Common myeloid progenitor, CD34-positive (primary cell): ENCODE results near the gene CEMIP.
"Not testable (repeated sequence)": the region's sequence is repeated elsewhere in the genome, so short reads cannot be mapped to it uniquely, and the experiment has no call there.

Experiments used
- CTCF ChIA-PET: fragments of 350-600 bp; sonication (Branson Sonifier 250); formaldehyde crosslinking; loops from one replicate; lab custom pipeline; 2021; ENCODE audit warnings: antibody characterized with exemption; lab: Charles Lee
- POLR2A ChIA-PET: fragments of 350-600 bp; sonication (Branson Sonifier 250); formaldehyde crosslinking; loops from one replicate; lab custom pipeline; 2021; ENCODE audit warnings: antibody characterized with exemption; lab: Charles Lee
- DNase-seq, 3 donors: peaks; one replicate each; pipeline versions ENCODE4 v3.0.0 to v3.0.0-alpha.2; 2013
- H3K27ac ChIP-seq, 2 experiments: 1 replicate in 1 of 2; 2 replicates in 1 of 2; pipeline ENCODE4 v1.7.0; 2013; ENCODE audit warnings: inconsistent platforms in 2 of 2, low read length in 2 of 2, mild to moderate bottlenecking in 2 of 2, low read depth in 1 of 2, moderate library complexity in 1 of 2; ENCODE audit not compliant: severe bottlenecking in 2 of 2, insufficient read depth in 1 of 2, poor library complexity in 1 of 2
- H3K27me3 ChIP-seq, 5 experiments: replicated peaks in 2 of 5; 1 replicate in 3 of 5; 2 replicates in 2 of 5; pipeline versions ENCODE4 v1.6.1 to v1.7.0; 2013; ENCODE audit warnings: low read length in 4 of 5, mild to moderate bottlenecking in 2 of 5, moderate library complexity in 2 of 5, inconsistent platforms in 1 of 5; ENCODE audit not compliant: insufficient read depth in 5 of 5, control insufficient read depth in 4 of 5
- H3K36me3 ChIP-seq, 4 experiments: 1 replicate in 2 of 4; 2 replicates in 2 of 4; pipeline versions ENCODE4 v1.6.1 to v1.7.0; 2013; ENCODE audit warnings: low read length in 3 of 4, control low read depth in 1 of 4, mild to moderate bottlenecking in 1 of 4; ENCODE audit not compliant: control insufficient read depth in 4 of 4, insufficient read depth in 4 of 4
- H3K4me1 ChIP-seq, 4 experiments: 1 replicate in 3 of 4; 2 replicates in 1 of 4; pipeline versions ENCODE4 v1.6.1 to v1.7.1; 2013; ENCODE audit warnings: low read length in 3 of 4, mild to moderate bottlenecking in 3 of 4, control low read depth in 1 of 4, inconsistent platforms in 1 of 4, moderate library complexity in 1 of 4; ENCODE audit not compliant: control insufficient read depth in 4 of 4, insufficient read depth in 4 of 4; ENCODE audit errors: control extremely low read depth in 1 of 4
- H3K4me3 ChIP-seq, 7 experiments: 1 replicate in 4 of 7; 2 replicates in 3 of 7; pipeline versions ENCODE4 v1.5.1 to v1.7.0; 2013; ENCODE audit warnings: mild to moderate bottlenecking in 7 of 7, low read length in 6 of 7, moderate library complexity in 6 of 7, inconsistent platforms in 2 of 7, low read depth in 2 of 7, control low read depth in 1 of 7; ENCODE audit not compliant: insufficient read depth in 4 of 7, control insufficient read depth in 1 of 7; ENCODE audit errors: extremely low read depth in 1 of 7
- H3K9me3 ChIP-seq, 5 experiments: 1 replicate in 4 of 5; 2 replicates in 1 of 5; pipeline versions ENCODE4 v1.6.1 to v1.7.1; 2013; ENCODE audit warnings: low read length in 4 of 5, mild to moderate bottlenecking in 2 of 5, inconsistent platforms in 1 of 5, low read depth in 1 of 5, moderate library complexity in 1 of 5; ENCODE audit not compliant: control insufficient read depth in 4 of 5, insufficient read depth in 2 of 5; ENCODE audit errors: control extremely low read depth in 1 of 5
- WGBS: methylation state at CpG from one replicate; pipeline ENCODE4 v1.1.5; 2013; ENCODE audit not compliant: insufficient coverage; 5-methylcytosine and 5-hydroxymethylcytosine counted together

The CEMIP gene

GRCh38 chr15:80758130-80758745 is 20.9 kb upstream of the CEMIP start:
- Histone ChIP-seq H3K27me3 (no peaks in the 10 kb centered on the region), H3K27ac (no peak overlapping the region), H3K4me1 (peaks cover 0 to 18% (median 5%) of the 10 kb centered on the region in 4 experiments), H3K4me3 (no peak overlapping the region), H3K36me3 (peaks cover 0 to 7% (median 0%) of the 10 kb centered on the region in 4 experiments), H3K9me3 (peaks cover 0 to 2% (median 0%) of the 10 kb centered on the region in 5 experiments)
- WGBS, result 61% methylated on average over 3 of the region's 6 CpGs
- DNase-seq, result peak in 2 of 3 donors; percentile 67 to 81
- ChIA-PET POLR2A (no interaction called here), CTCF (interaction anchor here (1.2 kb wide), 1 partner anchor 18 kb away, joined by 3 read pairs; no protein-coding TSS in a partner anchor)

GRCh38 chr15:80760960-80761359 is 18.2 kb upstream of the CEMIP start:
- H3K27ac ChIP-seq, result no peak overlapping the region
- POLR2A ChIA-PET, result interaction anchor here (0.6 kb wide), 1 partner anchor 66 kb away, joined by 5 read pairs; the partner anchor contains the start of gene ABHD17C
- H3K9me3 ChIP-seq, result peaks cover 0 to under 1% (median 0%) of the 10 kb centered on the region in 5 experiments
- no peaks in the 10 kb centered on the region for H3K27me3 ChIP-seq
- no CpG with 5 or more reads among the region's 4 CpGs for WGBS
- H3K4me3 ChIP-seq, result no peak overlapping the region
- DNase-seq, result peak; percentile 53 to 92 (median 89)
- peaks cover 0 to 14% (median 5%) of the 10 kb centered on the region in 4 experiments for H3K4me1 ChIP-seq
- no peaks in the 10 kb centered on the region for H3K36me3 ChIP-seq
- CTCF ChIA-PET, result interaction anchor here (0.8 to 1.7 kb wide), 5 partner anchors 12 to 59 kb away, joined by 3 to 7 read pairs (median 3); partner anchors contain the start of gene CEMIP

- H3K27ac ChIP-seq, result no peak overlapping the region
- POLR2A ChIA-PET, result no interaction called here
- H3K9me3 ChIP-seq, result no peaks in the 10 kb centered on the region
- peaks cover 0 to 14% (median 5%) of the 10 kb centered on the region in 4 experiments for H3K4me1 ChIP-seq
- WGBS, result 94% methylated on average over 3 of the region's 6 CpGs
- no peak overlapping the region for H3K4me3 ChIP-seq
- DNase-seq, result peak in 1 of 3 donors; percentile 19
- no peaks in the 10 kb centered on the region for H3K27me3 ChIP-seq
- no peaks in the 10 kb centered on the region for H3K36me3 ChIP-seq
- CTCF ChIA-PET, result interaction anchor here (1.7 kb wide), 1 partner anchor 14 kb away, joined by 7 read pairs; no protein-coding TSS in a partner anchor
Measured at GRCh38 chr15:80761754-80762153, 17.4 kb upstream of the CEMIP start.

- DNase-seq, H3K4me1 ChIP-seq, POLR2A ChIA-PET, H3K9me3 ChIP-seq, H3K27me3 ChIP-seq, H3K4me3 ChIP-seq, H3K27ac ChIP-seq, H3K36me3 ChIP-seq: not testable (repeated sequence)
- CTCF ChIA-PET, result interaction anchor here (1.3 kb wide), 2 partner anchors 13 to 16 kb away, joined by 4 to 5 read pairs; partner anchors contain the start of gene CEMIP
- WGBS, result no CpG with 5 or more reads among the region's 3 CpGs
Measured at GRCh38 chr15:80763235-80763634, 15.9 kb upstream of the CEMIP start.

GRCh38 chr15:80764535-80764934 is 14.6 kb upstream of the CEMIP start:
- no peak overlapping the region for H3K4me3 ChIP-seq
- H3K36me3 ChIP-seq, result no peaks in the 10 kb centered on the region
- H3K27ac ChIP-seq, result no peak overlapping the region
- CTCF ChIA-PET, result interaction anchor here (1.3 to 2.0 kb wide), 3 partner anchors 12 to 15 kb away, joined by 4 to 6 read pairs (median 5); partner anchors contain the start of gene CEMIP
- WGBS, result 100% methylated on average over 2 of the region's 3 CpGs
- H3K9me3 ChIP-seq, result no peaks in the 10 kb centered on the region
- POLR2A ChIA-PET, result no interaction called here
- DNase-seq, result no peak
- no peaks in the 10 kb centered on the region for H3K27me3 ChIP-seq
- H3K4me1 ChIP-seq, result peaks cover 0 to 2% (median 0%) of the 10 kb centered on the region in 4 experiments

- POLR2A ChIA-PET, result no interaction called here
- WGBS, result 100% methylated on average over 2 of the region's 3 CpGs
Measured at GRCh38 chr15:80766275-80766674, 12.9 kb upstream of the CEMIP start.

GRCh38 chr15:80768158-80768557 is 11.0 kb upstream of the CEMIP start:
- no peaks in the 10 kb centered on the region for H3K27me3 ChIP-seq
- no peak for DNase-seq
- no CpG with 5 or more reads among the region's 1 CpG for WGBS
- no peaks in the 10 kb centered on the region for H3K9me3 ChIP-seq
- no peaks in the 10 kb centered on the region for H3K4me1 ChIP-seq
- ChIA-PET CTCF (interaction anchor here (0.7 to 2.3 kb wide), 3 partner anchors 8 to 11 kb away, joined by 3 to 6 read pairs (median 3); partner anchors contain the start of gene CEMIP), POLR2A (no interaction called here)
- H3K27ac ChIP-seq, result no peak overlapping the region
- H3K36me3 ChIP-seq, result no peaks in the 10 kb centered on the region
- no peak overlapping the region for H3K4me3 ChIP-seq

More at GRCh38 chr15:80766275-80766674, 12.9 kb upstream of the CEMIP start:
- Histone ChIP-seq H3K27me3 (no peaks in the 10 kb centered on the region), H3K4me1 (no peaks in the 10 kb centered on the region), H3K36me3 (no peaks in the 10 kb centered on the region), H3K4me3 (no peak overlapping the region), H3K27ac (no peak overlapping the region), H3K9me3 (no peaks in the 10 kb centered on the region)
- peak in 2 of 3 donors; percentile 35 to 47 for DNase-seq
- CTCF ChIA-PET, result interaction anchor here (2.0 kb wide), 1 partner anchor 10 kb away, joined by 6 read pairs; no protein-coding TSS in a partner anchor
